Ascending aorta (tissue), 2 donors: ENCODE results near the gene TYMP. TPM values are rescaled to one million over a fixed set of nuclear protein-coding genes. Genes with fewer than 3 reads are reported as not detected.

ENCODE experiments used
- DNase-seq, 2 donors: peaks; one replicate each; pipeline ENCODE4 v3.0.0-alpha.2; 2019; ENCODE audit warnings: low spot score in 2 of 2
- H3K27ac ChIP-seq, 2 donors: fragments of 200-600 bp; sonication (generic); one replicate each; pipeline ENCODE4 v1.5.1; 2016 to 2017; ENCODE audit warnings: mild to moderate bottlenecking in 1 of 2
- H3K27me3 ChIP-seq: fragments of 200-600 bp; sonication (generic); one replicate; pipeline ENCODE4 v1.5.1; 2017
- H3K36me3 ChIP-seq, 2 donors: fragments of 200-600 bp; sonication (generic); one replicate each; pipeline ENCODE4 v1.5.1; 2016
- H3K4me1 ChIP-seq, 2 donors: fragments of 200-600 bp; sonication (generic); one replicate each; pipeline ENCODE4 v1.5.1; 2016 to 2017; ENCODE audit warnings: mild to moderate bottlenecking in 1 of 2
- H3K4me3 ChIP-seq, 2 donors: fragments of 200-600 bp; sonication (generic); one replicate each; pipeline ENCODE4 v1.5.1; 2016 to 2017; ENCODE audit warnings: mild to moderate bottlenecking in 1 of 2
- H3K9me3 ChIP-seq, 2 donors: fragments of 200-600 bp; sonication (generic); one replicate each; pipeline ENCODE4 v1.5.1; 2016
- intact Hi-C: fragments of 100-400 bp; cut with DNase I; formaldehyde crosslinking; loops from one replicate; pipeline ENCODE4 v1.15.1; 2023
- total RNA-seq: library from RNA; depleted of rRNA; stranded (reverse); fragments of >200 nt; gene quantifications from one replicate; pipeline ENCODE4 v1.1.0, GENCODE V29; 2016
- TF ChIP-seq, protein P1 (sequence below), 3 experiments: fragments of 200-600 bp in 2 of 3; fragments of 450-650 bp in 1 of 3; sonication (generic) in 2 of 3; IDR thresholded peaks; one replicate each; pipeline ENCODE4 v1.5.1; 2016 to 2019; ENCODE audit warnings: antibody characterized with exemption in 3 of 3, mild to moderate bottlenecking in 1 of 3, moderate library complexity in 1 of 3

TYMP gene
- total RNA-seq, 1 donor from 2014 or later: 150 TPM

DNA sequence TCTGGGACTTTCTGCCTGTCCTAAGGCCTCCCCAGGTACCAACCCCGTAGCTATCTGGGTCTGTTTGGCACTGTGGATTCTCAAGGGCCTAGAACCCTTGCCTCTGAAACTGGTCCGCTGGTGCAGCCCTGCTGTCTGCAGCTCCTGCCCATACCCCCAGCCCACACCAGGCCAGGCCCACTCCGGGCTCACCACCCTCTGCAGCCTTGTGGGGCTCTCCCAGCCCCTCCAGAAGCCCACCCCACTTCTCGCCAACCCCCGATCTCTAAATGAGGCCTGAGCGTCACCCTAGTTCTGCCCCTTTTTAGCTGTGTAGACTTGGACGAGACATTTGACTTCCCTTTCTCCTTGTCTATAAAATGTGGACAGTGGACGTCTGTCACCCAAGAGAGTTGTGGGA, 20.6 kb upstream of the TYMP start:
- Histone ChIP-seq H3K9me3 (no peaks in the 10 kb centered on the region), H3K4me1 (peaks cover 5 to 7% of the 10 kb centered on the region in 2 donors), H3K27ac (no peak overlapping the region), H3K27me3 (peaks cover 19% of the 10 kb centered on the region), H3K4me3 (no peak overlapping the region), H3K36me3 (no peaks in the 10 kb centered on the region)
- intact Hi-C loops: no loop called here
- no peak for DNase-seq
- TF ChIP-seq, protein P1, sequence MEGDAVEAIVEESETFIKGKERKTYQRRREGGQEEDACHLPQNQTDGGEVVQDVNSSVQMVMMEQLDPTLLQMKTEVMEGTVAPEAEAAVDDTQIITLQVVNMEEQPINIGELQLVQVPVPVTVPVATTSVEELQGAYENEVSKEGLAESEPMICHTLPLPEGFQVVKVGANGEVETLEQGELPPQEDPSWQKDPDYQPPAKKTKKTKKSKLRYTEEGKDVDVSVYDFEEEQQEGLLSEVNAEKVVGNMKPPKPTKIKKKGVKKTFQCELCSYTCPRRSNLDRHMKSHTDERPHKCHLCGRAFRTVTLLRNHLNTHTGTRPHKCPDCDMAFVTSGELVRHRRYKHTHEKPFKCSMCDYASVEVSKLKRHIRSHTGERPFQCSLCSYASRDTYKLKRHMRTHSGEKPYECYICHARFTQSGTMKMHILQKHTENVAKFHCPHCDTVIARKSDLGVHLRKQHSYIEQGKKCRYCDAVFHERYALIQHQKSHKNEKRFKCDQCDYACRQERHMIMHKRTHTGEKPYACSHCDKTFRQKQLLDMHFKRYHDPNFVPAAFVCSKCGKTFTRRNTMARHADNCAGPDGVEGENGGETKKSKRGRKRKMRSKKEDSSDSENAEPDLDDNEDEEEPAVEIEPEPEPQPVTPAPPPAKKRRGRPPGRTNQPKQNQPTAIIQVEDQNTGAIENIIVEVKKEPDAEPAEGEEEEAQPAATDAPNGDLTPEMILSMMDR (IDR thresholded peaks at IDR 0.05): no peak

DNA sequence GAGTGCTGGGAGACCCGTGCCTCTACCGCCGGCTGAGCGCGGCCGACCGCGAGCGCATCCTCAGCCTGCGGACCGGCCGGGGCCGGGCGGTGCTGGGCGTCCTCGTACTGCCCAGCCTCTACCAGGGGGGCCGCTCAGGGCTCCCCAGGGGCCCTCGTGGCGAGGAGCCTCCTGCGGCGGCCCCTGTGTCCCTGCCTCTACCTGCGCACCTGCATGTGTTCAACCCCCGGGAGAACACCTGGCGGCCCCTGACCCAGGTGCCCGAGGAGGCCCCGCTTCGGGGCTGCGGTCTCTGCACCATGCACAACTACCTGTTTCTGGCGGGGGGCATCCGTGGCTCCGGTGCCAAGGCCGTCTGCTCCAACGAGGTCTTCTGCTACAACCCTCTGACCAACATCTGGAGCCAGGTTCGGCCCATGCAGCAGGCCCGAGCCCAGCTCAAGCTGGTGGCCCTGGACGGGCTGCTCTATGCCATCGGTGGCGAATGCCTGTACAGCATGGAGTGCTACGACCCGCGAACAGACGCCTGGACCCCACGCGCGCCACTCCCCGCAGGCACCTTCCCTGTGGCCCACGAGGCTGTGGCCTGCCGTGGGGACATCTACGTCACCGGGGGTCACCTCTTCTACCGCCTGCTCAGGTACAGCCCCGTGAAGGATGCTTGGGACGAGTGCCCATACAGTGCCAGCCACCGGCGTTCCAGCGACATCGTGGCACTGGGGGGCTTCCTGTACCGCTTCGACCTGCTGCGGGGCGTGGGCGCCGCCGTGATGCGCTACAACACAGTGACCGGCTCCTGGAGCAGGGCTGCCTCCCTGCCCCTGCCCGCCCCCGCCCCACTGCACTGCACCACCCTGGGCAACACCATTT, 19.3 kb upstream of the TYMP start:
- intact Hi-C loops: no loop called here
- H3K36me3 ChIP-seq: no peaks in the 10 kb centered on the region
- DNase-seq: no peak
- peaks cover 19% of the 10 kb centered on the region for H3K27me3 ChIP-seq
- peaks cover 5 to 10% of the 10 kb centered on the region in 2 donors for H3K4me1 ChIP-seq
- peak overlapping the region; percentile 19 to 51 for H3K4me3 ChIP-seq
- no peak overlapping the region for H3K27ac ChIP-seq
- TF ChIP-seq, protein P1 (IDR thresholded peaks at IDR 0.05): no peak
- no peaks in the 10 kb centered on the region for H3K9me3 ChIP-seq

DNA sequence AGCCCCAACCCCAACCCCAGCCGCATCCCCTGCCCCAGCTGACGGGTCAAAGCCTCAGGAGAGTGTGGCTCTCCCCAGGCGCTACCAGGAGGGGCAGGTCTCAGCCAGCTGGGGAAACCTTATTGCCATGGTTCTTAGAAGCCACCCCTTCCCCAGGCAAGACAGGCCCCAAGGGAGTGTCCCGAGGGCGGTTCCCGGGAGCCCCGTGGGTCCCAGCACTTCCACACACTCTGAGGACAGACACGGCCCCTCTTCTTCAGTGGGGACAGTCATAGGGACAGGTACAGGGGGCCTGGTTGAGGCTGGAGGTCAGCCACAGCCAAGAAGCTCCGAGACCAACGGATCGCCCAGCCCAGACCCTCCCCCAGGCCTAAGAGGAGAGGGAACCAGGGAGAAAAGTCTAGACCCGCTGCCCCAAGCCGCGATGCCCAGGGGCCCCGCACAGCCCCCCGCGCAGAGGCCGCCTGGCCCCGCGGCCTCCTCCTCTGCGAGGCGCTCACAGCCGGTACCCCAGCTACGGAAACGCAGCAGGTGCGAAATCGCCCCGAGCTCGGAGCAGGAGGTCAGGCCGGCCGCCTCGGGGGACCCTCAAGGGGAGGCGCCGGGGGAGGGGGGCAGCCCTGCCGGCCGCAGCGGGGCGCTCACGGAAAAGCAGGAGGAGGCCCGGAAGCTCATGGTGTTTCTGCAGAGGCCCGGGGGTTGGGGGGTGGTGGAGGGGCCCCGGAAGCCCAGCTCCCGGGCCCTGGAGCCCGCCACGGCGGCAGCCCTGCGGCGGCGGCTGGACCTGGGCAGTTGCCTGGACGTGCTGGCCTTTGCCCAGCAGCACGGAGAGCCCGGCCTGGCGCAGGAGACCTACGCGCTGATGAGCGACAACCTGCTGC, 18.5 kb upstream of the TYMP start:
- intact Hi-C loops: no loop called here
- DNase-seq: no peak
- peaks cover 19% of the 10 kb centered on the region for H3K27me3 ChIP-seq
- no peak overlapping the region for H3K27ac ChIP-seq
- peaks cover 8 to 10% of the 10 kb centered on the region in 2 donors for H3K4me1 ChIP-seq
- H3K4me3 ChIP-seq: peak overlapping the region; percentile 19 to 51
- TF ChIP-seq, protein P1 (IDR thresholded peaks at IDR 0.05): no peak
- H3K36me3 ChIP-seq: no peaks in the 10 kb centered on the region
- no peaks in the 10 kb centered on the region for H3K9me3 ChIP-seq

DNA sequence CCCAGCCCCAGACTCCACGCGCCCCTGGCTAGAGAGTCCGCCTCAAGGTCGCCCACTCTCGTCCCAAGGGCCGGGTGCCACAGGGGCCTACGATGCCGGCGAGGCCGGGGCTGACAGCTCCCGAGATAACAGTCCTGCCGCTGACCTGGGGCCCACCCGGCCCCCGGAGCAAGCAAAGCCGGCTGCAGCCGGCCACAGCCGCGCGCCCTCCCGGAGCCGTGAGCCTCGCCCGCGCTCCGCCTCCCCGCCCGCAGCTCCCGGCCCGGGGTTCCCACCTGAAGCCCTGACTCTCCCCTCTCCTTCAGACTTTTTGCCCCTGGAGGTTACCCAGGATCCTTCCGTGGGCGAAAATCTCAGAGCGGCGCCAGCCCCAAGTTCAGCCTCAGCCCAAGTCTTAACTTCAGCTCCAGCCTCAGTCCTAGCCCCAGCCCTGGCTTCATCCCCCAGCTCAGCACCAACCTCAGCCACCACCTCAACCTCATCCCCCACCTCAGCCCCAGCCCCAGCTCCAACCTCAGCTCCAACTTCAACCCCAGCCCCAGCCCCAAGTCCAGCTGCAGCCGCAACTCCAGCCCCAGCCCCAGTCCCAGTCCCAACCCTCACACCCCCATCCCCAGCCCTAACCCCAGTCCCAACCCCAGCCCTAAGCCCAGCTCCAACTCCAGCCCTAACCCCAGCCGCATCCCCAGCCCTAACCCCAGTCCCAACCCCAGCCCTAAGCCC, 17.6 kb upstream of the TYMP start:
- intact Hi-C loops: no loop called here
- DNase-seq: no peak
- H3K9me3 ChIP-seq: no peaks in the 10 kb centered on the region
- peaks cover 8 to 10% of the 10 kb centered on the region in 2 donors for H3K4me1 ChIP-seq
- no peak overlapping the region for H3K27ac ChIP-seq
- peaks cover 19% of the 10 kb centered on the region for H3K27me3 ChIP-seq
- no peaks in the 10 kb centered on the region for H3K36me3 ChIP-seq
- TF ChIP-seq, protein P1 (IDR thresholded peaks at IDR 0.05): no peak
- no peak overlapping the region for H3K4me3 ChIP-seq
